ENCODE data around the gene RHPN2. TPM values are rescaled to one million over a fixed set of nuclear protein-coding genes. Genes with fewer than 3 reads are reported as not detected.

Gene RHPN2
- total RNA-seq, 4 donors from 2014 or later = under 0.01 to 10.6 (median 5.1) TPM

DNA sequence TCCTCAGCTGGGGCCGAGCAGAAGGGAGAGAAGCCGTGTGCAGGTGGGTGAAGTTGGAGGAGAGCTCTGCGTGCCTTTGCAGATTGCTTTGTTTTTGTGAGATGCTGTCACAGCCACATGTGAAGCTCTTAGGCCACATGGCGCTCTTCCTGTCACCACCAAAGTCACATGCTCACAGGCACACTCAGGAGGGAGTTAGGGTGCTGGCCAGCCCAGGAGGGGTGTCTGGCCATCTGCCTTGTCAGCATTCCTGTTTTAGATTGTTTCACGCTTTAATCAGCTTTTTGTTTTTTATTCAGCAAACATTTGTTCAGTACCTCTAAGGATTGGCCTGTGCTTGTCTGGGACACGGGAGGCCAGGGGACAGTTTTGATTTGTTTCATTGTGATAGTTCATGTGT lies 38.2 kb upstream of the RHPN2 start:
- no peaks in the 10 kb centered on the region for H3K36me3 ChIP-seq
- H3K27me3 ChIP-seq = no peaks in the 10 kb centered on the region
- no peak for DNase-seq
- no peak overlapping the region for H3K4me3 ChIP-seq
- no peaks in the 10 kb centered on the region for H3K4me1 ChIP-seq
- intact Hi-C loops (cut with DNase I; ENCODE audit: low total_unique reads) = no loop called here
- TF ChIP-seq POLR2A (IDR thresholded peaks at IDR 0.05) = no peak
- TF ChIP-seq, protein P1, sequence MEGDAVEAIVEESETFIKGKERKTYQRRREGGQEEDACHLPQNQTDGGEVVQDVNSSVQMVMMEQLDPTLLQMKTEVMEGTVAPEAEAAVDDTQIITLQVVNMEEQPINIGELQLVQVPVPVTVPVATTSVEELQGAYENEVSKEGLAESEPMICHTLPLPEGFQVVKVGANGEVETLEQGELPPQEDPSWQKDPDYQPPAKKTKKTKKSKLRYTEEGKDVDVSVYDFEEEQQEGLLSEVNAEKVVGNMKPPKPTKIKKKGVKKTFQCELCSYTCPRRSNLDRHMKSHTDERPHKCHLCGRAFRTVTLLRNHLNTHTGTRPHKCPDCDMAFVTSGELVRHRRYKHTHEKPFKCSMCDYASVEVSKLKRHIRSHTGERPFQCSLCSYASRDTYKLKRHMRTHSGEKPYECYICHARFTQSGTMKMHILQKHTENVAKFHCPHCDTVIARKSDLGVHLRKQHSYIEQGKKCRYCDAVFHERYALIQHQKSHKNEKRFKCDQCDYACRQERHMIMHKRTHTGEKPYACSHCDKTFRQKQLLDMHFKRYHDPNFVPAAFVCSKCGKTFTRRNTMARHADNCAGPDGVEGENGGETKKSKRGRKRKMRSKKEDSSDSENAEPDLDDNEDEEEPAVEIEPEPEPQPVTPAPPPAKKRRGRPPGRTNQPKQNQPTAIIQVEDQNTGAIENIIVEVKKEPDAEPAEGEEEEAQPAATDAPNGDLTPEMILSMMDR (IDR thresholded peaks at IDR 0.05) = no peak
- H3K9me3 ChIP-seq = no peaks in the 10 kb centered on the region
- H3K27ac ChIP-seq = no peak overlapping the region

GRCh38 chr19:33100894-33101644 lies 36.4 kb upstream of the RHPN2 start:
- TF ChIP-seq, protein P1 (IDR thresholded peaks at IDR 0.05) = no peak
- no peak for TF ChIP-seq POLR2A (IDR thresholded peaks at IDR 0.05)
- Histone ChIP-seq H3K4me1 (no peaks in the 10 kb centered on the region), H3K27ac (no peak overlapping the region), H3K9me3 (no peaks in the 10 kb centered on the region), H3K36me3 (no peaks in the 10 kb centered on the region), H3K27me3 (no peaks in the 10 kb centered on the region), H3K4me3 (no peak overlapping the region)
- intact Hi-C loops (cut with DNase I; ENCODE audit: low total_unique reads) = no loop called here
- no peak for DNase-seq

- no peaks in the 10 kb centered on the region for H3K27me3 ChIP-seq
- no peaks in the 10 kb centered on the region for H3K9me3 ChIP-seq
- H3K4me3 ChIP-seq = no peak overlapping the region
- no peak overlapping the region for H3K27ac ChIP-seq
- DNase-seq = no peak
- TF ChIP-seq, protein P1 (IDR thresholded peaks at IDR 0.05) = no peak
- TF ChIP-seq POLR2A (IDR thresholded peaks at IDR 0.05) = no peak
- no peaks in the 10 kb centered on the region for H3K4me1 ChIP-seq
- no peaks in the 10 kb centered on the region for H3K36me3 ChIP-seq
- intact Hi-C loops (cut with DNase I; ENCODE audit: low total_unique reads) = no loop called here
These were observed 33.4 kb upstream of the RHPN2 start for GRCh38 chr19:33098055-33098534.

DNA sequence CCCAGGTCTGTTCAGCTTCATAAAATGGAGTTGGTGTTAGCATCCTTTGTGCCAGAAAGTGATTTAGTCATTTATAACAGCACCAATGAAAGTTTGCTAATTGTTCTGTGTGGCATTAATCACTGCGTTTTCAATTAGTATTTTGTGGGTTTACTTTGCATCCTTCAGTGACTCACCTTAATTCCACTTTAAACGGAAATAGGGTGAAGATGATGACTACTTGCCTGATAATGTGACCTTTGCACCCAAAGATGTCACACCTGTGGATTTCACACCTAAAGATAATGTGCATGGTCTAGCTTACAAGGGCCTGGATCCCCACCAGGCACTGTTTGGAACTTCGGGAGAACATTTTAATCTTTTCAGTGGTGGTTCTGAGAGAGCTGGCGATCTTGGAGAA lies 31.3 kb upstream of the RHPN2 start:
- no peaks in the 10 kb centered on the region for H3K4me1 ChIP-seq
- intact Hi-C loops (cut with DNase I; ENCODE audit: low total_unique reads) = no loop called here
- DNase-seq = no peak
- H3K4me3 ChIP-seq = no peak overlapping the region
- no peaks in the 10 kb centered on the region for H3K27me3 ChIP-seq
- H3K9me3 ChIP-seq = no peaks in the 10 kb centered on the region
- H3K27ac ChIP-seq = no peak overlapping the region
- no peaks in the 10 kb centered on the region for H3K36me3 ChIP-seq
- TF ChIP-seq POLR2A (IDR thresholded peaks at IDR 0.05) = no peak
- TF ChIP-seq, protein P1 (IDR thresholded peaks at IDR 0.05) = no peak

DNA sequence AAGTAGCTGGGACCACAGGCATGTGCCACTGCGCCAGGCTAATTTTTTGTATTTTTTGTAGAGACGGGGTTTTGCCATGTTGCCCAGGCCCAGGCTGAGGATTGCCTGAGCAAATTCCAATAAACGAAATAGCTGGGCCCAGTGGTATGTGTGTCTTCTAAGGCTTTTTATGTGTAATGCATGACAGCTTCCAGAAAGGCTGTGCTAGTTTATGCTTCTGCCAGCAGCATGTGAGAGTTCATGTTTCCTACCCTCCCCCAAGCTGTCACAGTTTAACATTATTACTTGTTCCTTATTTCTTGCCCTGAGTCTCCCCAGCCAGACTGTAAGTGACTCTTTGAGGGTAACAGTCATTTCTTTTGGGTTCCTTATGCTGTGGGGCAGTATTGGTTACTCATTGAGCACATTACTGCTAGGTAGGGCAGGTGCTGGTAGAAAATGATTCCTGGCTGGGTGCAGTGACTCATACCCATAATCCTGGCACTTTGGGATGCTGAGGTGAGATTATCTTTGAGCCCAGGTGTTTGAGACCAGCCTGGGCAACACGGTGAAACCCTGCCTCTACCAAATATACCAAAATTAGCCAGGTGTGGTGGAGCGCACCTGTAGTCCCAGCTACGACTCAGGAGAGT lies 29.9 kb upstream of the RHPN2 start:
- H3K27ac ChIP-seq = no peak overlapping the region
- no peak for TF ChIP-seq POLR2A (IDR thresholded peaks at IDR 0.05)
- TF ChIP-seq, protein P1 (IDR thresholded peaks at IDR 0.05) = no peak
- H3K27me3 ChIP-seq = no peaks in the 10 kb centered on the region
- H3K4me1 ChIP-seq = no peaks in the 10 kb centered on the region
- no peak overlapping the region for H3K4me3 ChIP-seq
- intact Hi-C loops (cut with DNase I; ENCODE audit: low total_unique reads) = no loop called here
- no peaks in the 10 kb centered on the region for H3K9me3 ChIP-seq
- DNase-seq = no peak
- H3K36me3 ChIP-seq = no peaks in the 10 kb centered on the region

Data from uterus (tissue), 4 donors.